Natural killer cell (primary cell): ENCODE results near the gene ECM1. TPM values are rescaled to one million over a fixed set of nuclear protein-coding genes. Genes with fewer than 3 reads are reported as not detected.

ENCODE experiments used
- ATAC-seq, 3 donors: fragments of 150-1000 bp in 2 of 3; fragments of 200-7000 bp in 1 of 3; cut with Tn5 transposase; 1 replicate in 1 of 3; 2 replicates in 2 of 3; pipeline ENCODE4 v1.10.0; 2021; ENCODE audit warnings: mild to moderate bottlenecking in 2 of 3, moderate library complexity in 2 of 3
- DNase-seq, 2 donors: peaks; one replicate each; pipeline versions ENCODE4 v3.0.0 to v3.0.0-alpha.2; 2013 to 2021; ENCODE audit warnings: mixed read lengths in 1 of 2
- H3K27ac ChIP-seq: one replicate; pipeline ENCODE4 v1.5.1; 2013; ENCODE audit warnings: mild to moderate bottlenecking, low read length
- H3K27me3 ChIP-seq: one replicate; pipeline ENCODE4 v1.6.1; 2013; ENCODE audit warnings: low read length; ENCODE audit not compliant: control insufficient read depth, insufficient read depth
- H3K36me3 ChIP-seq: one replicate; pipeline ENCODE4 v1.6.1; 2013; ENCODE audit warnings: low read length; ENCODE audit not compliant: control insufficient read depth, insufficient read depth
- H3K4me1 ChIP-seq: one replicate; pipeline ENCODE4 v1.6.1; 2013; ENCODE audit warnings: low read length; ENCODE audit not compliant: control insufficient read depth, insufficient read depth
- H3K4me3 ChIP-seq: one replicate; pipeline ENCODE4 v1.5.1; 2013; ENCODE audit warnings: low read length
- H3K9me3 ChIP-seq: one replicate; pipeline ENCODE4 v1.6.1; 2013; ENCODE audit warnings: low read length; ENCODE audit not compliant: control insufficient read depth, insufficient read depth
- H3K27ac Mint-ChIP-seq, 2 donors: one replicate each; pipeline ENCODE4 v1.8.0; 2022; ENCODE audit warnings: mild to moderate bottlenecking in 2 of 2, mixed read lengths in 2 of 2, moderate library complexity in 1 of 2
- H3K27me3 Mint-ChIP-seq, 2 donors: one replicate each; pipeline ENCODE4 v1.8.0; 2022; ENCODE audit warnings: low read depth in 2 of 2, mixed read lengths in 2 of 2
- H3K36me3 Mint-ChIP-seq: one replicate; pipeline ENCODE4 v1.8.0; 2022; ENCODE audit warnings: mixed read lengths
- H3K4me1 Mint-ChIP-seq, 2 donors: one replicate each; pipeline ENCODE4 v1.8.0; 2022; ENCODE audit warnings: mixed read lengths in 2 of 2
- H3K4me3 Mint-ChIP-seq: one replicate; pipeline ENCODE4 v1.8.0; 2022; ENCODE audit warnings: mild to moderate bottlenecking, moderate library complexity, mixed read lengths
- H3K9me3 Mint-ChIP-seq, 2 donors: one replicate each; pipeline ENCODE4 v1.8.0; 2022; ENCODE audit warnings: mixed read lengths in 2 of 2
- CTCF ChIP-seq: fragments of 200-600 bp; IDR thresholded peaks from one replicate; pipeline ENCODE4 v1.8.0; 2022; ENCODE audit warnings: antibody characterized with exemption
- WGBS: methylation state at CpG from one replicate; pipeline ENCODE4 v1.1.7; 2013; ENCODE audit warnings: missing lambda C conversion rate; ENCODE audit not compliant: insufficient coverage; 5-methylcytosine and 5-hydroxymethylcytosine counted together
- intact Hi-C: fragments of 100-400 bp; cut with micrococcal nuclease; formaldehyde crosslinking; loops from one replicate; pipeline ENCODE4 v1.14.2; 2022
- total RNA-seq, 4 donors: library from RNA; stranded (reverse); fragments of 120-200 nt in 1 of 4; gene quantifications; one replicate each; pipeline versions ENCODE4 v1.2.3 to v1.2.4, GENCODE V29; 2013 to 2022

The ECM1 gene
- total RNA-seq, 3 donors from 2014 or later (not counting 1 experiment from before 2014, with no cell fraction given), result 0.42 to 0.43 TPM; not detected in 1

- intact Hi-C loops, result no loop called here
Observed at GRCh38 chr1:150511985-150512660, 4.2 kb downstream of the ECM1 start.

GRCh38 chr1:150512846-150513245 is 4.9 kb downstream of the ECM1 start:
- DNase-seq (no peak), ATAC-seq (no peak)
- intact Hi-C loops, result no loop called here
- TF ChIP-seq CTCF, result no peak
- H3K27ac Mint-ChIP-seq, result no peak overlapping the region
- WGBS, result 95% methylated on average over 2 of the region's 2 CpGs
- H3K36me3 Mint-ChIP-seq, result no peaks in the 10 kb centered on the region
- Histone ChIP-seq H3K9me3 (no peaks in the 10 kb centered on the region), H3K4me1 (peaks cover 16% of the 10 kb centered on the region), H3K27ac (no peak overlapping the region), H3K27me3 (no peaks in the 10 kb centered on the region), H3K36me3 (peaks cover 3% of the 10 kb centered on the region), H3K4me3 (no peak overlapping the region)
- no peak overlapping the region for H3K4me3 Mint-ChIP-seq
- H3K27me3 Mint-ChIP-seq, result no peaks in the 10 kb centered on the region
- no peaks in the 10 kb centered on the region for H3K9me3 Mint-ChIP-seq
- peaks cover 10 to 26% of the 10 kb centered on the region in 2 donors for H3K4me1 Mint-ChIP-seq

More at GRCh38 chr1:150511985-150512660, 4.2 kb downstream of the ECM1 start:
- Mint-ChIP-seq H3K4me3 (no peak overlapping the region), H3K4me1 (peaks cover 13 to 25% of the 10 kb centered on the region in 2 donors), H3K36me3 (no peaks in the 10 kb centered on the region), H3K9me3 (no peaks in the 10 kb centered on the region), H3K27ac (no peak overlapping the region), H3K27me3 (no peaks in the 10 kb centered on the region)
- TF ChIP-seq CTCF, result no peak
- Histone ChIP-seq H3K4me3 (no peak overlapping the region), H3K36me3 (peaks cover 6% of the 10 kb centered on the region), H3K27me3 (no peaks in the 10 kb centered on the region), H3K4me1 (peaks cover 16% of the 10 kb centered on the region), H3K27ac (no peak overlapping the region), H3K9me3 (no peaks in the 10 kb centered on the region)
- WGBS, result 95% methylated on average over 17 of the region's 17 CpGs
- DNase-seq (no peak), ATAC-seq (no peak)

GRCh38 chr1:150513351-150513791 is 5.5 kb downstream of the ECM1 start:
- DNase-seq (no peak), ATAC-seq (no peak)
- peaks cover 8 to 22% of the 10 kb centered on the region in 2 donors for H3K4me1 Mint-ChIP-seq
- no peak overlapping the region for H3K4me3 ChIP-seq
- TF ChIP-seq CTCF, result no peak
- no peaks in the 10 kb centered on the region for H3K27me3 Mint-ChIP-seq
- intact Hi-C loops, result no loop called here
- peaks cover 16% of the 10 kb centered on the region for H3K4me1 ChIP-seq
- no peaks in the 10 kb centered on the region for H3K9me3 ChIP-seq
- WGBS, result 87% methylated on average over 7 of the region's 7 CpGs
- no peak overlapping the region for H3K27ac Mint-ChIP-seq
- no peaks in the 10 kb centered on the region for H3K9me3 Mint-ChIP-seq
- H3K36me3 ChIP-seq, result no peaks in the 10 kb centered on the region
- no peak overlapping the region for H3K4me3 Mint-ChIP-seq
- H3K27ac ChIP-seq, result no peak overlapping the region
- H3K27me3 ChIP-seq, result no peaks in the 10 kb centered on the region
- H3K36me3 Mint-ChIP-seq, result no peaks in the 10 kb centered on the region

GRCh38 chr1:150514260-150514659 is 6.4 kb downstream of the ECM1 start:
- DNase-seq, result no peak

More at GRCh38 chr1:150514260-150514659, 6.4 kb downstream of the ECM1 start:
- H3K9me3 Mint-ChIP-seq, result no peaks in the 10 kb centered on the region
- peaks cover 16% of the 10 kb centered on the region for H3K4me1 ChIP-seq
- H3K27ac Mint-ChIP-seq, result peak overlapping the region; percentile 54 to 62
- no peak overlapping the region for H3K4me3 ChIP-seq
- H3K27ac ChIP-seq, result no peak overlapping the region
- H3K4me3 Mint-ChIP-seq, result peak overlapping the region; percentile 93
- no peaks in the 10 kb centered on the region for H3K9me3 ChIP-seq
- intact Hi-C loops, result no loop called here
- H3K27me3 ChIP-seq, result no peaks in the 10 kb centered on the region
- H3K36me3 ChIP-seq, result no peaks in the 10 kb centered on the region
- H3K4me1 Mint-ChIP-seq, result peaks cover 8 to 22% of the 10 kb centered on the region in 2 donors
- no peaks in the 10 kb centered on the region for H3K27me3 Mint-ChIP-seq
- no peak for ATAC-seq
- no peaks in the 10 kb centered on the region for H3K36me3 Mint-ChIP-seq
- 89% methylated on average over 9 of the region's 9 CpGs for WGBS
- no peak for TF ChIP-seq CTCF
